NB4 (cell line): ENCODE results near the gene OSBPL10.

ENCODE experiments used
- MYC ChIP-seq: IDR thresholded peaks from 2 replicates; pipeline ENCODE4 v1.6.1; 2011; ENCODE audit warnings: low read depth, low read length
- POLR2A ChIP-seq: IDR thresholded peaks from 2 replicates; pipeline ENCODE4 v1.6.1; 2011; ENCODE audit warnings: mild to moderate bottlenecking; ENCODE audit not compliant: insufficient read length; ENCODE audit errors: extremely low read depth
- TF ChIP-seq, protein P1 (sequence below): IDR thresholded peaks from one replicate; pipeline ENCODE4 v1.5.1; 2012; ENCODE audit warnings: low read depth, low read length

DNA sequence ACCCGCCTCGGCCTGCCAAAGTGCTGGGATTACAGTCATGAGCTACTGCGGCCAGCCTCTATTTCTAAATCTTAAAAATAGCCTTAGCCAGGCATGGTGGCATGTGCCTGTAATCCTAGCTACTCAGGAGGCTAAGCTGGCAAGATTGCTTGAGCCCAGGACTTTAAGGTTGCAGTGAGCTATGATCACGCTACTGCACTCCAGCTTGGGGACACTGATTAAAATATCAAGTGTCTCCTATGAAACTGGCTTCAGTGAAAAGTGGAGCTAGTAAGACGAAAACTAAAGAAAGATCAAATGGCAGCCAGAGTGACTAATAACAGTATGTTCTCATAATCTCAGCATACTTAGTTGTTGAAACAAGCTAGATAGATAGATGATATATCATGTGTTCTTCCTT lies 335.8 kb downstream of the OSBPL10 start:
- TF ChIP-seq, protein P1, sequence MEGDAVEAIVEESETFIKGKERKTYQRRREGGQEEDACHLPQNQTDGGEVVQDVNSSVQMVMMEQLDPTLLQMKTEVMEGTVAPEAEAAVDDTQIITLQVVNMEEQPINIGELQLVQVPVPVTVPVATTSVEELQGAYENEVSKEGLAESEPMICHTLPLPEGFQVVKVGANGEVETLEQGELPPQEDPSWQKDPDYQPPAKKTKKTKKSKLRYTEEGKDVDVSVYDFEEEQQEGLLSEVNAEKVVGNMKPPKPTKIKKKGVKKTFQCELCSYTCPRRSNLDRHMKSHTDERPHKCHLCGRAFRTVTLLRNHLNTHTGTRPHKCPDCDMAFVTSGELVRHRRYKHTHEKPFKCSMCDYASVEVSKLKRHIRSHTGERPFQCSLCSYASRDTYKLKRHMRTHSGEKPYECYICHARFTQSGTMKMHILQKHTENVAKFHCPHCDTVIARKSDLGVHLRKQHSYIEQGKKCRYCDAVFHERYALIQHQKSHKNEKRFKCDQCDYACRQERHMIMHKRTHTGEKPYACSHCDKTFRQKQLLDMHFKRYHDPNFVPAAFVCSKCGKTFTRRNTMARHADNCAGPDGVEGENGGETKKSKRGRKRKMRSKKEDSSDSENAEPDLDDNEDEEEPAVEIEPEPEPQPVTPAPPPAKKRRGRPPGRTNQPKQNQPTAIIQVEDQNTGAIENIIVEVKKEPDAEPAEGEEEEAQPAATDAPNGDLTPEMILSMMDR: no peak
- TF ChIP-seq POLR2A (no peak), MYC (no peak)
